ENCODE measurements around the gene ZNF507. TPM values are rescaled to one million over a fixed set of nuclear protein-coding genes. Genes with fewer than 3 reads are reported as not detected.
A peak's percentile ranks its signal among the peaks of the same experiment; 100 is the strongest.

ZNF507 gene
- total RNA-seq, 4 donors from 2014 or later, result 12.2 to 29.6 (median 16.1) TPM

DNA sequence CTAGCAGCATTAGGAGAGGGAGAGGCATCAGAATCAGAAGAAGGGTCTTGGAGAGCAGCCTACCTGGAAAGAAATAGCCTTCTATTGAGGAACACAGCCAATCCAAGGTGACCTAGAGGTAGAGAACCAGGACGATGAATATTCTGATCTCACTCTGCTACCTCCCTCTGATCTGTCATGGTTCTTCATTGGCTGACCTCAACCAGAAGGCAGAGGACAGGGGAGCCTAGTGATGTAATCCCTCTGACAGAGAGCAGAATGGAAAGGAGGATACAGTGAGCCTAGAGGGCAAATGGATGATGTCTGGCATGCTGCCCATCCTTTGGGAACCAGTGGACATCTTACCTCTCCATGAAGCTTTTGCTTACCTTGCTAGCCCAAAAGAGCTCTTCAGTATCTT is 3.6 kb downstream of the ZNF507 start:
- DNase-seq (ENCODE audit: low spot score) (no peak), ATAC-seq (ENCODE audit: low FRiP score) (no peak)
- TF ChIP-seq, protein P1, sequence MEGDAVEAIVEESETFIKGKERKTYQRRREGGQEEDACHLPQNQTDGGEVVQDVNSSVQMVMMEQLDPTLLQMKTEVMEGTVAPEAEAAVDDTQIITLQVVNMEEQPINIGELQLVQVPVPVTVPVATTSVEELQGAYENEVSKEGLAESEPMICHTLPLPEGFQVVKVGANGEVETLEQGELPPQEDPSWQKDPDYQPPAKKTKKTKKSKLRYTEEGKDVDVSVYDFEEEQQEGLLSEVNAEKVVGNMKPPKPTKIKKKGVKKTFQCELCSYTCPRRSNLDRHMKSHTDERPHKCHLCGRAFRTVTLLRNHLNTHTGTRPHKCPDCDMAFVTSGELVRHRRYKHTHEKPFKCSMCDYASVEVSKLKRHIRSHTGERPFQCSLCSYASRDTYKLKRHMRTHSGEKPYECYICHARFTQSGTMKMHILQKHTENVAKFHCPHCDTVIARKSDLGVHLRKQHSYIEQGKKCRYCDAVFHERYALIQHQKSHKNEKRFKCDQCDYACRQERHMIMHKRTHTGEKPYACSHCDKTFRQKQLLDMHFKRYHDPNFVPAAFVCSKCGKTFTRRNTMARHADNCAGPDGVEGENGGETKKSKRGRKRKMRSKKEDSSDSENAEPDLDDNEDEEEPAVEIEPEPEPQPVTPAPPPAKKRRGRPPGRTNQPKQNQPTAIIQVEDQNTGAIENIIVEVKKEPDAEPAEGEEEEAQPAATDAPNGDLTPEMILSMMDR (IDR thresholded peaks at IDR 0.05), result no peak

DNA sequence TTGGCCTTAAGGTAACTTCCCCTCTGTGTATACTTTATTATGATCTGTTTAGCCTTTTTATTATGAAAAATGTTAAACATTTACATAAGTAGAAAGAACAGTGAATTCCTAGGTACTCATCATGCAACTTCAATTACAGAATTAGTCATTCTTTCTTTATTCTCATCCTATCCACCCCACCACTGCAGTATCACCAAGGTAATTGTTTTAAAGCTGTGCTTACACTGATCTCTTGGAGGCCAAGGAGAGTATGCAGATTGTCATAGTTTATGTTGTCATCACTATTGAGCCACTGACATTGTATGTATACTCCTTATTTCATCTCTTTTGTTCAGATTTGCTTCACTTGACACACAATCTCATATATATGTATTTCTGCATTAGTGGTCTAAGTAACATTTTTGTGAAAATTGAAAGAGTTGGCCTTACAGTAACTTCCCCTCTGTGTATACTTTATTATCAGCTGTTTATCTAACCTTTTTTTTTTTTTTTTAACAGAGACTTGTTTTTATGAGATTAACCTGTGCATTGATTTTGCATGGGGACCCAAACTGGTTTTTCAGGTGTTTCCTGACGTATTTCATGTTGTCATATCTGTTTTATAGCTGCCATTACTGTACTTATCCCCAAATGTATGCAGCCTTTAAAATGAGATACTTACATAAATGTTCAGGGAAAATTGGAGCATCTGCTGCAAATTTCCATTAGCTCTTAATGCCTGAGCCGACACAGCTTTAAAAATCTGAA is 4.5 kb downstream of the ZNF507 start:
- ATAC-seq (ENCODE audit: low FRiP score), result no peak
- TF ChIP-seq, protein P1 (IDR thresholded peaks at IDR 0.05), result no peak

DNA sequence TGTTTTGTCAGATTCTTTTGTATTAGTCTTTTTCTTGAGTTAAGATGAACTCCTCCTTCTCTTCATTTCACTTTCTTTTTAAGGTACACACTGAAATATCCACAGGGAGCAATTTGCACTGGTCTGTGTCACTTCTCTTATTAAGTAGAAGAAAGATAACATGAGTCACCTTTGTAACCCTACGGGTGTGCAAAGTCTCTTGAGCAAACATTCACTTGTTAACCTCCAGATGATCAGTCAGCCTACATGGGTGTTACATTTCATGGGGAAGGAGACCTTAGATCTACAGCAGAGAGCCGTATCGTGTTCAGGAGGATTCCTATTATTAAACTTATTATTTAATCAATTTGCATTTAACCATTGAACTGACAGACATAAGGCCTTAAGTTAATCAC is 5.1 kb downstream of the ZNF507 start:
- TF ChIP-seq, protein P1 (IDR thresholded peaks at IDR 0.05), result no peak
- ATAC-seq (ENCODE audit: low FRiP score) (no peak), DNase-seq (ENCODE audit: low spot score) (no peak)

More for the DNA sequence above, 4.5 kb downstream of the ZNF507 start:
- no peak for DNase-seq (ENCODE audit: low spot score)

DNA sequence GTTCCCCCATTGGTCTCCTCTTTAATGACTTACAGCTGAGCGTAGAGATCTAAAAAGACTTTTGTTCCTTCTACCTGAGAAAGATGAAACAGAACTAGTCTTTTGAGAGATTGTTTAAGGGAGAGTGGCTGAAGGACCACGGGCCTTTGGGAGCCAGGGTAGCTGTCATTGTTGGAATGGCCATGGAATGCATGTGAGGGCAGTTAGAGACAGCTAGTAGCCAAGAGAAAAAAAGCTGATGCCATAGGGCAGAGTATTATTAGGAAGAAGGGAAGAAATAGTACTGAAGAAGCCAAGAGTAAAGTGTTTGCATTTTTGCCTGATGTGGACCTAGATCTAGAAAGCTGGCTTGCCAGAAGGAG is 5.6 kb downstream of the ZNF507 start:
- TF ChIP-seq, protein P1 (IDR thresholded peaks at IDR 0.05), result no peak
- DNase-seq (ENCODE audit: low spot score), result no peak
- peak; percentile 15 for ATAC-seq (ENCODE audit: low FRiP score)

DNA sequence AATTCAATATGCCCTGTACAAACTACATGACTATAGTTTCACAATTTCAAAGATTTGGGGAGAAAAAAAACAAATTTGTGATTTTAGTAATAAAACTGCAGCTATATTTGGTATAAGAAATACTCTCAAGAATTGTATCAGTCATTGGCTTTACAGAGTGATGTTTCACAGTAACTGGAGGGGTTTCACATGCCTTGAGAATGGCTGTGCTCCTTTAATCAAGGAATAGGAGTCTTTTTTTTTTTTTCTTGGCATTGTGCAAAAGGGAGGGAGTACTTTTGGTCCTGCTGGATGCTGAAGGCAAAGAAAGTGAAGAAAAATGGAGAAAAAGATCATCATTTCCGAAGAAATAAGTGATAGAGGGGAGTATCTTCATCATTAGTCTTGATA is 6.8 kb downstream of the ZNF507 start:
- TF ChIP-seq, protein P1 (IDR thresholded peaks at IDR 0.05), result no peak
- ATAC-seq (ENCODE audit: low FRiP score), result no peak
- DNase-seq (ENCODE audit: low spot score), result no peak

DNA sequence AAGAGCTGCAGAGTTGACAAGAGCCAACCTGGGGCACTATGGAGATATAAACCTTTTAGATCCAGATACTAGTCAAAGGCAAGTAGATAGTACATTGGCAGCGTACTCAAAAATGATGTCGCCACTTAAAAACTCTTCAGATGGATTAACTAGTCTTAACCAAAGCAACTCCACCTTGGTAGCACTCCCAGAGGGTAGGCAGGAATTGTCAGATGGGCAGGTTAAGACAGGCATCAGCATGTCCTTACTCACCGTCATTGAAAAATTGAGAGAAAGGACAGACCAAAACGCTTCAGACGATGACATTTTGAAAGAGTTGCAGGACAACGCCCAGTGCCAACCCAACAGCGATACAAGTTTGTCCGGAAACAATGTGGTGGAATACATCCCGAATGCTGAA is 8.9 kb downstream of the ZNF507 start:
- no peak for ATAC-seq (ENCODE audit: low FRiP score)

DNA sequence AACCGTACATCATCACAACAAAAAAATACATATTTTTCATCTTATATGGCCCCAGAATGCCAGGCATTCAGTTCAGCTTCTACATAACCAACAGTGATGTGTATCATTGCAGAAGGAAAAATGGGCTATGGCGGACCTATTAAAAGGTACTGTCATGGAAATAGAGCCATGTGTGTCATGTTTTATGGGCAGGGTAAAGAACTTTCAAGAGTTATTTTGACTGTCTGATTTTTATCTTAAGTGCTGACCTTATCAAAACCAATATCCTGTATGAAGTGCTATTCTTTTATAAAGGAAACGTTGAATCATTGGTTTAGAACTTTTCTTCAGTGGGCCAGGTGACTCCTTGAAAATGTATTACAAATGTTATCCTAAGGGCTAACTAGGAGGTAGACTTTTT is 9.9 kb downstream of the ZNF507 start:
- no peak for DNase-seq (ENCODE audit: low spot score)
- no peak for ATAC-seq (ENCODE audit: low FRiP score)
- TF ChIP-seq, protein P1 (IDR thresholded peaks at IDR 0.05), result no peak

More for the DNA sequence above, 8.9 kb downstream of the ZNF507 start:
- no peak for DNase-seq (ENCODE audit: low spot score)
- TF ChIP-seq, protein P1 (IDR thresholded peaks at IDR 0.05), result no peak

Data from omental fat pad (tissue), 4 donors.